ENCODE data around the gene PIWIL4. TPM values are rescaled to one million over a fixed set of nuclear protein-coding genes. Genes with fewer than 3 reads are reported as not detected.

The PIWIL4 gene
- total RNA-seq, 4 donors from 2014 or later: 1.5 to 5.1 (median 3.5) TPM

GRCh38 chr11:94635072-94635471, 67.9 kb downstream of the PIWIL4 start:
- Histone ChIP-seq H3K36me3 (no peaks in the 10 kb centered on the region), H3K27ac (no peak overlapping the region), H3K4me1 (no peaks in the 10 kb centered on the region), H3K9me3 (no peaks in the 10 kb centered on the region), H3K4me3 (replicated peaks in 1 of 3) (no peak overlapping the region), H3K27me3 (no peaks in the 10 kb centered on the region)
- no peak for DNase-seq
- TF ChIP-seq POLR2A (IDR thresholded peaks at IDR 0.05) (no peak), CTCF (IDR thresholded peaks at IDR 0.05) (no peak)
- intact Hi-C loops (cut with DNase I): no loop called here
- 82 to 94% methylated on average over 2 of the region's 2 CpGs for WGBS, 2 donors

DNA sequence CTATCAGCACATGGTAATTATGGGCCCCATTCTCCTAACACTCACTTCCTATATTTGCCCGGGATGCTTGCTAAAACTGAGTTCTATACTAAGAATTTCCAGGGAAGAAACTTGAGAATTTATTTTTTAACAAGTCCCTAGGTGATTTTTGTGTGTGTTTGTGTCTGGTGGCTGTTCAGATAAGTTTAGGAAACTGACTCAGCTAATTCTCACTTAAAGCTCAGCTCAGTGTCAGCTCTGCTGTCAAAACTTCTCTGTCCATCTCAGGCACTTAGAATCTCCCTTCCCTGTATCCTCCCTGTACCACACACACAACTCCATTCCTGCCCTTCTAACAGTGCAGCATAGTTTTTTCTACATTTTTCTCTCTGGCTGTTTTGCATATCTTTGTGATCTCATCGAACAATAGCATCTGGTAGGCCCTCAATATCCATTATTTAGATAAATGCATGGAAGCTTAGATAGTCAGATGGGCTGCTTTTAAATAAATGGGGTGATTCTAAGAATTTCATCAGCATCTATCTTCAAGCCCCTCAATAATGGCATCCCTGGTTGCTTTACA, 69.3 kb downstream of the PIWIL4 start:
- no peak for DNase-seq
- Histone ChIP-seq H3K4me1 (no peaks in the 10 kb centered on the region), H3K36me3 (no peaks in the 10 kb centered on the region), H3K4me3 (replicated peaks in 1 of 3) (no peak overlapping the region), H3K27me3 (no peaks in the 10 kb centered on the region), H3K27ac (no peak overlapping the region), H3K9me3 (no peaks in the 10 kb centered on the region)
- intact Hi-C loops (cut with DNase I): no loop called here
- TF ChIP-seq POLR2A (IDR thresholded peaks at IDR 0.05) (no peak), CTCF (IDR thresholded peaks at IDR 0.05) (no peak)
- whole genome bisulfite sequencing, 2 donors: 83 to 91% methylated on average over 2 of the region's 2 CpGs

DNA sequence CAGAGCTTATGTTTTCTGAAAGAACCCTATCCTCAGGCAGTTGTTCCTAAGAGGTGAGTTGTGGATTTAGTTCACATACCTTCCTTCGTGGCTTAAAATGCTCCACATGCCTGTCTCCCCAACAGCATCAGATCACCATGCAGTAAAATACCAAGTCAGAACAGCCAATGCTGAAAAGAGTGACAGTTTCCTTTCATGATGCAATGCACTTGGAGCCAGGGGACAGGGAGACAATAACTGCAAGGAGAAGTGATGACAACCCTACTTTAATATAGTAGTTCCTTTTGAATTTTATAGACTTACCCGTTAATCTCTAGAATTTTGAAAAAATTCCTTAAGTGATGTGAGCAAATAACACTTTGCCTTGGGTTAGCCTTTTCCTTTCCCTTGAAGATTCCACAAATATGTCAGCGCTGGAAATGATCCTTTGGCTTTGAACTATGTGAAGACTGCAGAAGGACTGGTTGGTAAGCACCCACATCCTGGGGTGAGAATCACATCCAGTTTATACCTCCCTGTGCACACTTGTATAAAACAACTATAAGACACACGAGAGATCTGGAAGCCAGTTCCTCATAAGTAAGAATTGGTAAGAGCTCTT, 71.2 kb downstream of the PIWIL4 start:
- no peak overlapping the region for H3K4me3 ChIP-seq (replicated peaks in 1 of 3)
- no peak for TF ChIP-seq POLR2A (IDR thresholded peaks at IDR 0.05)
- no peaks in the 10 kb centered on the region for H3K27me3 ChIP-seq
- no peaks in the 10 kb centered on the region for H3K36me3 ChIP-seq
- H3K27ac ChIP-seq: no peak overlapping the region
- no peak for DNase-seq
- H3K4me1 ChIP-seq: no peaks in the 10 kb centered on the region
- 54 to 55% methylated on average over 4 of the region's 4 CpGs for WGBS, 2 donors
- intact Hi-C loops (cut with DNase I): no loop called here
- no peaks in the 10 kb centered on the region for H3K9me3 ChIP-seq

DNA sequence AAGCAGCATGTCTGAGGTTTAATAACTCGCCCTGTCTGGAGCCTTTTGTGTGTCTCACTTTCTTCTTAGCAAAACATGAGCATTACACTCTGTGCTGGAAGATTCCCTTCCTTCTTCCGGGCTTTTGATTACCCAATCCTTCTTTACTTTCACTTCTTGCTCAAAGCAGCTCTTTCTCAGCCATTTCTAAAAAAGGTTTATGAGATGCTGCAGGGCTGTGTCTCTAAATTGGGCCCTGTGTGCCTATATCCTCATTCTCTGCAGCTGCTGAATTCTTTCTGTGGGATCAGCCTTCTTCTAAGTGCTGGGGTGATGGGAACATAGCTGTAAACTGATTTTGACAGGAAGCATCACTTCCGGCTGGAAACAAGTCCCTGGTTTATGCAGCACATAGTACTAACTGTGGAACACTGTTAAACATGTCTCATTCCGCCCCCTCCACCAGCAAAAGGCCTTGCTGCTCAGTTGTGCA, 71.8 kb downstream of the PIWIL4 start:
- no peak for DNase-seq
- H3K36me3 ChIP-seq: no peaks in the 10 kb centered on the region
- H3K4me3 ChIP-seq (replicated peaks in 1 of 3): no peak overlapping the region
- intact Hi-C loops (cut with DNase I): no loop called here
- whole genome bisulfite sequencing, 2 donors: 50 to 55% methylated on average over 4 of the region's 4 CpGs
- no peak for TF ChIP-seq CTCF (IDR thresholded peaks at IDR 0.05)
- no peak for TF ChIP-seq POLR2A (IDR thresholded peaks at IDR 0.05)
- no peaks in the 10 kb centered on the region for H3K27me3 ChIP-seq
- H3K9me3 ChIP-seq: no peaks in the 10 kb centered on the region
- H3K4me1 ChIP-seq: no peaks in the 10 kb centered on the region
- H3K27ac ChIP-seq: no peak overlapping the region

- no peak for DNase-seq
- Histone ChIP-seq H3K9me3 (no peaks in the 10 kb centered on the region), H3K36me3 (no peaks in the 10 kb centered on the region), H3K27me3 (no peaks in the 10 kb centered on the region), H3K27ac (no peak overlapping the region), H3K4me1 (no peaks in the 10 kb centered on the region), H3K4me3 (replicated peaks in 1 of 3) (no peak overlapping the region)
- 83 to 87% methylated on average over 13 of the region's 13 CpGs for WGBS, 2 donors
- intact Hi-C loops (cut with DNase I): no loop called here
- TF ChIP-seq POLR2A (IDR thresholded peaks at IDR 0.05) (no peak), CTCF (IDR thresholded peaks at IDR 0.05) (no peak)
These were observed 72.9 kb downstream of the PIWIL4 start for GRCh38 chr11:94639901-94640721.
